ENCODE measurements around the gene ZFYVE28. TPM values are rescaled to one million over a fixed set of nuclear protein-coding genes. Genes with fewer than 3 reads are reported as not detected.

ZFYVE28 gene
- total RNA-seq, 1 experiment from 2014 or later: 19.2 TPM

DNA sequence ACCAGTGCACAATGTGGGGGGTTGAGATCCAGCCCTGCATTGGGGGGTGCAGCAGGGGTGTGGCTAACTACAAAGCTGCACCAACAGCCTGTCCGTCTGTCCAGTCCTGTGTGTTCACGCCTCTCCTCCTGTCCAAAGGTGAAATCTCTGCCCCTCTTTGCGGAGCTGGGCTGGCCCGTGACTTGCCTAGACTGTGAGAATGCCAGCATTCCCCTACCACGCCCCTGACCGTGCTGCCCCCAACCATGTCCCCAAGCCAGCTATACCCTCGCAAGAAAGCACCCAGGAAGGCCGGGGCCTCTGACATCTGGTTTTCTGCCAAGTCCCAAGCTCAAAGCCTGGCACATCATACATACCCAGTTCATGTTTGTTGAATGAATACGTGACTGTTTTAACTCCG, 19.2 kb downstream of the ZFYVE28 start (continued):
- TF ChIP-seq CBX3 (IDR thresholded peaks at IDR 0.05; ENCODE audit: low read depth): no peak
- no peak for TF ChIP-seq SRF (IDR thresholded peaks at IDR 0.05; ENCODE audit: low read depth)

DNA sequence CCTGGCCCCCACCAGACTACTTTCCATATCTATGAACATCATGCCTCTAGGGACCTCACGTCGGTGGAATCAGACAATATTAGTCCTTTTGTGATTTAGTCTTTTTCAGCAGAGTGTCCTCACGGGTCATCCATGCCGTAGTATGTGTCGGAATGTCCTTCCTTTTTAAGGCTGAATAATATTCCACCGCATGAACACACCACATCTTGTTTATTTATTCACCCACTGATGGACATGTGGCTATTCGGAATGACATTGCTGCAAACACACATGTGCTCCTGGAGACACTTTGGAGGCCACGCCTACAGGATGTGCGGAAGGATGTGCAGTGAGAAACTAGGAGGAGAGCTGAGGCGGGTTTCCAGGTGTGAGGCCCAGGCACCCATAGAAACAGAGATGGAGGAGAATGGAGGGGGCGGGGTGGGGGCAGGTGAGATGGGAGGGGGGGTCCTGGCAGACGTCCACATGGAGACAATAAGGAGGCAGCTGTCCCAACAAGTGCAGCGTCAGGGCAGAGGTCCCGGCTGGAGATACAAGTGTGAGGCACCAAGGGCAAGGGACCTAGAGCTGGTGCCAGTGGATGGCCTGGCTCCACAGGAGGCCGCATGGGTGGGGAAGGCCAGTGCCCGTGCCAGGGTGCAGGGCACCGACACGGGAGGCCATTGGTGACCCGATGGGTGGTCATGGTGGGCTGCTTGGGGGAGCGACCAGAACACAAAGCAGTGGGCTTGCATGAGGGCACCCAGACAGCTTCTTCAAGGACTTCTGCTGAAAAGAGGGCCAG, 20.7 kb downstream of the ZFYVE28 start:
- Histone ChIP-seq H3K9me3 (ENCODE audit: control insufficient read depth in 1 of 2, insufficient read depth in 1 of 2, low read depth in 1 of 2, low read length in 2 of 2) (no peaks in the 10 kb centered on the region), H3K27ac (ENCODE audit: low read depth, low read length) (no peak overlapping the region), H3K36me3 (ENCODE audit: control insufficient read depth in 1 of 2, insufficient read depth in 2 of 2, low read length in 2 of 2) (no peaks in the 10 kb centered on the region), H2AFZ (ENCODE audit: low read depth, low read length, poor library complexity, severe bottlenecking) (no peak overlapping the region), H3K27me3 (ENCODE audit: insufficient read depth, low read length) (no peaks in the 10 kb centered on the region), H3K79me2 (ENCODE audit: insufficient read depth, low read length) (peaks cover 13% of the 10 kb centered on the region; the same call in 1 of the 2 replicates), H3K4me1 (ENCODE audit: control insufficient read depth in 1 of 2, insufficient read depth in 2 of 2, low read length in 2 of 2) (peaks cover 19 to 22% of the 10 kb centered on the region in 2 experiments), H3K4me3 (replicated peaks in 1 of 2; ENCODE audit: low read depth in 1 of 2, low read length in 2 of 2) (no peak overlapping the region), H3K9ac (ENCODE audit: low read length) (no peak overlapping the region), H3K4me2 (ENCODE audit: low read length) (no peak overlapping the region), H3K9me2 (ENCODE audit: insufficient read depth) (no peaks in the 10 kb centered on the region), H4K20me1 (ENCODE audit: insufficient read depth) (no peaks in the 10 kb centered on the region)
- no peak for TF ChIP-seq ZNF274 (IDR thresholded peaks at IDR 0.05; ENCODE audit: low read depth, low read length)
- TF ChIP-seq, protein P1, sequence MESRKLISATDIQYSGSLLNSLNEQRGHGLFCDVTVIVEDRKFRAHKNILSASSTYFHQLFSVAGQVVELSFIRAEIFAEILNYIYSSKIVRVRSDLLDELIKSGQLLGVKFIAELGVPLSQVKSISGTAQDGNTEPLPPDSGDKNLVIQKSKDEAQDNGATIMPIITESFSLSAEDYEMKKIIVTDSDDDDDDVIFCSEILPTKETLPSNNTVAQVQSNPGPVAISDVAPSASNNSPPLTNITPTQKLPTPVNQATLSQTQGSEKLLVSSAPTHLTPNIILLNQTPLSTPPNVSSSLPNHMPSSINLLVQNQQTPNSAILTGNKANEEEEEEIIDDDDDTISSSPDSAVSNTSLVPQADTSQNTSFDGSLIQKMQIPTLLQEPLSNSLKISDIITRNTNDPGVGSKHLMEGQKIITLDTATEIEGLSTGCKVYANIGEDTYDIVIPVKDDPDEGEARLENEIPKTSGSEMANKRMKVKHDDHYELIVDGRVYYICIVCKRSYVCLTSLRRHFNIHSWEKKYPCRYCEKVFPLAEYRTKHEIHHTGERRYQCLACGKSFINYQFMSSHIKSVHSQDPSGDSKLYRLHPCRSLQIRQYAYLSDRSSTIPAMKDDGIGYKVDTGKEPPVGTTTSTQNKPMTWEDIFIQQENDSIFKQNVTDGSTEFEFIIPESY (IDR thresholded peaks at IDR 0.05; ENCODE audit: extremely low read depth, insufficient replicate concordance, low read length): no peak
- TF ChIP-seq ELF1 (IDR thresholded peaks at IDR 0.05; ENCODE audit: borderline replicate concordance, low read depth): no peak
- RAD21 ChIA-PET (ENCODE audit: low non-redundant PET in 1 of 2, low total read pairs in 2 of 2, uncharacterized antibody in 2 of 2, unreplicated experiment in 2 of 2): no interaction called here
- CTCF ChIA-PET: no interaction called here
- BruUV-seq (replicated peaks): no TSS peak
- POLR2A ChIA-PET: no interaction called here
- intact Hi-C loops (cut with micrococcal nuclease): no loop called here
- no peak for ATAC-seq
- DNase-seq (ENCODE audit: low read depth, low spot score): no peak

Data from HCT116 (cell line).